ENCODE data around the gene CNN1.

The CNN1 gene

GRCh38 chr19:11538232-11539036 lies at the start of gene CNN1:
Gene CNN1, plus strand, starts transcription at chr19:11538851. Its CDS starts 77 bp downstream, at chr19:11538928.
- DNase-seq = no peak

- no peak for DNase-seq
Measured at GRCh38 chr19:11489378-11489777, 49.3 kb upstream of the CNN1 start.

GRCh38 chr19:11494634-11495285 lies 43.9 kb upstream of the CNN1 start:
- DNase-seq = no peak

GRCh38 chr19:11495481-11495880 lies 43.2 kb upstream of the CNN1 start:
- DNase-seq = no peak

GRCh38 chr19:11495885-11496284 lies 42.8 kb upstream of the CNN1 start:
- DNase-seq = no peak

GRCh38 chr19:11496391-11497163 lies 42.1 kb upstream of the CNN1 start:
- peak; percentile 68 for DNase-seq

GRCh38 chr19:11499220-11499726 lies 39.4 kb upstream of the CNN1 start:
- no peak for DNase-seq

- DNase-seq = no peak
Measured at GRCh38 chr19:11499890-11500420, 38.7 kb upstream of the CNN1 start.

GRCh38 chr19:11504502-11505031 lies 34.1 kb upstream of the CNN1 start:
- no peak for DNase-seq

GRCh38 chr19:11505032-11505503 lies 33.6 kb upstream of the CNN1 start:
- DNase-seq = peak; percentile 98

- DNase-seq = peak; percentile 97
Measured at GRCh38 chr19:11505504-11506100, 33.0 kb upstream of the CNN1 start, which contains the start of gene ZNF653. Gene ZNF653, minus strand, starts transcription at chr19:11505839. Its CDS starts 53 bp downstream, at chr19:11505786.

- no peak for DNase-seq
Measured at GRCh38 chr19:11506101-11506555, 32.5 kb upstream of the CNN1 start.

- no peak for DNase-seq
Measured at GRCh38 chr19:11506967-11507366, 31.7 kb upstream of the CNN1 start.

- DNase-seq = no peak
Measured at GRCh38 chr19:11507370-11508078, 31.1 kb upstream of the CNN1 start.

GRCh38 chr19:11510444-11510843 lies 28.2 kb upstream of the CNN1 start:
- DNase-seq = no peak

- DNase-seq = no peak
Measured at GRCh38 chr19:11513946-11514345, 24.7 kb upstream of the CNN1 start.

- DNase-seq = no peak
Measured at GRCh38 chr19:11519138-11519537, 19.5 kb upstream of the CNN1 start.

GRCh38 chr19:11528551-11529341 lies 9.9 kb upstream of the CNN1 start, which contains the start of gene ECSIT:
Gene ECSIT, minus strand, starts transcription at chr19:11529134. Its CDS starts 9,964 bp downstream, at chr19:11519170.
- peak; percentile 96 for DNase-seq

GRCh38 chr19:11530432-11530831 lies 8.2 kb upstream of the CNN1 start:
- DNase-seq = peak; percentile 45

GRCh38 chr19:11534538-11534937 lies 4.1 kb upstream of the CNN1 start:
- DNase-seq = no peak

All from CD4-positive, alpha-beta T cell treated with Interleukin-10 for 1 hour (primary cell).